GM21723 (cell line): ENCODE data around the gene OR10A5.
"Not testable (repeated sequence)": the region's sequence is repeated elsewhere in the genome, so short reads cannot be mapped to it uniquely, and the experiment has no call there.

Experiments used
- ATAC-seq: cut with Tn5 transposase; IDR thresholded peaks from one replicate; pipeline ENCODE4 v1.9.1; 2021; ENCODE audit warnings: mild to moderate bottlenecking, moderate library complexity; ENCODE audit not compliant: unreplicated experiment

Gene OR10A5

DNA sequence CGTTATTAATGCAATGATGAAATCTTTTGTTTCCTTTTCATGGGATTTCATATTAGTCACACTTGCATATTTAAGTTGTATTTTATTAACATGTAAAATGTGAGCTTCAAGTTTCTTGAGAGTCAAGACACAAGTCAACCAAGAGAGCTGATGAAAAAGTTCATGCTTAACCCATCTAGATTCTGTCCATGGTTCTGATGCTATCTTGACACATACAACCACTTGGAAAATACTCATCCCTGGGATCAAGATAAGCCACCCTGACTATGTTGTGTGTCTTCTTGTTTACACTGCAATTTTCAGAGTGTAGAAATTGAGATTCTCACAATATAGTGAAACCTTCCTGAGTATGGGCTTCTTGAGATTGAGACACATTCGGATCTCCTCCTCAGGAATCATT lies 30.3 kb downstream of the OR10A5 start:
- ATAC-seq = no peak

- ATAC-seq = no peak
These were observed 30.8 kb downstream of the OR10A5 start, which contains the start of gene OR10A4 for GRCh38 chr11:6876325-6876724. Gene OR10A4 (plus strand): TSS chr11:6876625. CDS start chr11:6876648, 23 bp downstream.

GRCh38 chr11:6876914-6877313 lies 31.4 kb downstream of the OR10A5 start:
- ATAC-seq = no peak

GRCh38 chr11:6882751-6883150 lies 37.3 kb downstream of the OR10A5 start:
- ATAC-seq = no peak

DNA sequence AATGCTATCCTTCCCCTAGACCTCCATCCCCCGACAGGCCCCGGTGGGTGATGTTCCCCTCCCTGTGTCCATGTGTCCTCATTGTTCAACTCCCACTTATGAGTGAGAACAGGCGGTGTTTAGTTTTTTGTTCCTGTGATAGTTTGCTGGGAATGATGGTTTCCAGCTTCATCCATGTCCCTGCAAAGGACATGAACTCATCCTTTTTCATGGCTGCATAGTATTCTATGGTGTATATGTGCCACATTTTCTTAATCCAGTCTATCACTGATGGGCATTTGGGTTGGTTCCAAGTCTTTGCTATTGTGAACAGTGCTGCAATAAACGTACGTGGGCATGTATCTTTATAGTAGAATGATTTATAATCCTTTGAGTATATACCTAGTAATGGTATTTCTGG lies 42.2 kb downstream of the OR10A5 start:
- not testable (repeated sequence) for ATAC-seq

DNA sequence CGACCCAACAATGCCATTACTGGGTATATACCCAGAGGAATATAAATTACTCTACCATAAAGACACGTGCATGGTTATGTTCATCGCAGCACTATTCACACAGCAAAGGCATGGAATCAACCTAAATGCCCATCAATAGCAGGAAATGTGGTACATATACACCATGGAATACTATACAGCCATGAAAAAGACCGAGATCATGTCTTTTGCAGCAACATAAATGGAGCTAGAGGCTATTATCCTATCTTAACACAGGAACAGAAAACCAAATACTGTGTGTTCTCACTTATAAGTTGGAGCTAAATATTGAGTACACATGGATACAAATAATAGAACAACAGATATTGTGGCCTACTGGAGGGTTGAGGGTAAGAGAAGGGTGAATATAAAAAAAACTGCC lies 43.3 kb downstream of the OR10A5 start:
- no peak for ATAC-seq

GRCh38 chr11:6889835-6890234 lies 44.4 kb downstream of the OR10A5 start:
- no peak for ATAC-seq

DNA sequence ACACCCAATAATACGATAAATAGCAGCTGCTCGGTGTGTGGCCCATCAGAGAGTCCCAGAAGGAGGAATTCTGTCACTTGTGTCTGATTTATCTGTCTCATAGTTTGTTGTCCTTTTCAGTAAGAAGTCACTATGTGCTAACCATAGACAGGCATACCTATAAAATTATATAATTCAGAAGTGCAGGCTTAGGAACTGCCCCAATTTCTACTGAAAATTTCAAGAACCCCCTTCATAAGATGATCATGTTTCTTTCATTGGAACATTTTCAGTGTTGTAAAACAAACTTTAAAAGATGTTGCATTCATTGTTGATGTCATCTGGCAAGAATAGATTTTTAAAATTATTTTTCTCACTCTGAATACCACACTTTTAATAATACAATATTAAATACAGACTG lies 46.9 kb downstream of the OR10A5 start, which contains the start of gene OR2D2:
OR2D2 (minus strand) TSS at position 101 of the 400 bp plus-strand sequence; CDS start at position 101, 0 bp downstream.
- ATAC-seq = no peak

DNA sequence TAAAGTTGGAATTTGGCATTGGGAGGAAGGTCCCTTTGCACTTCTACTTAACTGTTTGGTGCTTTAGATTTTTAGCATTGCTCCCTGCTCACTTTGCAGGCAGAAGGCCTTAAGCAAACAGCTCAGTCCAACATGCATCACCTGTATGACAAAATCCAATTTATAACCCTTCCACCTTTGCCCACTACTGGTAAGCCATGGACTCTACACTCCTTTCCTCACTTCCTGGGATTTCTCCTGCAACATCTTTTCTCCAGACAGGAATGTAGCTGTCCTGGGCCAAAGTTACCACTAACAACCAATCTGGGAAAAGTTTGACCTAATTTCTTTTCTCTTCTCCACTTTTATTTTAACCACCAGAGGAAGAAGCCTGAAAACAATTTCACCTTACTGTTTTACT lies 48.6 kb downstream of the OR10A5 start:
- ATAC-seq = no peak

DNA sequence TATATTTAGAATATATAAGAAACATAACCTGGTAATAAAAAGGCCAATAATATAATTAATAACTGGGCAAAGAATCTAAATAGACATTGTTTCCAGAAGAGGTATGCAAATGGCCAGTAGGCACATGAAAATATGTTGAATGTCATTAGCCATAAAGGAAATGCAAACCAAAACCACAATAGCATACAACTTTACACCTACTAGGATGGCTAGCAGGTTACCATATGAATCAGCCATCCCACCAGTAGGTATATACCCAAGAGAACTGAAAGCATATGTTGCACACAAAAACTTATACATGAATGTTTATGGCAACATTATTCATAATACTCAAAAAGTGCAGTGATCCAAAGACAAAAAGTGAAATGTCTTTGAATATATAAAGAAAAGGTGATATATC lies 49.5 kb downstream of the OR10A5 start:
- peak; percentile 85 for ATAC-seq
